ENCODE results near the gene C5orf34. TPM values are rescaled to one million over a fixed set of nuclear protein-coding genes. Genes with fewer than 3 reads are reported as not detected.
"Not testable (repeated sequence)": the region's sequence is repeated elsewhere in the genome, so short reads cannot be mapped to it uniquely, and the experiment has no call there.

Gene C5orf34, protein sequence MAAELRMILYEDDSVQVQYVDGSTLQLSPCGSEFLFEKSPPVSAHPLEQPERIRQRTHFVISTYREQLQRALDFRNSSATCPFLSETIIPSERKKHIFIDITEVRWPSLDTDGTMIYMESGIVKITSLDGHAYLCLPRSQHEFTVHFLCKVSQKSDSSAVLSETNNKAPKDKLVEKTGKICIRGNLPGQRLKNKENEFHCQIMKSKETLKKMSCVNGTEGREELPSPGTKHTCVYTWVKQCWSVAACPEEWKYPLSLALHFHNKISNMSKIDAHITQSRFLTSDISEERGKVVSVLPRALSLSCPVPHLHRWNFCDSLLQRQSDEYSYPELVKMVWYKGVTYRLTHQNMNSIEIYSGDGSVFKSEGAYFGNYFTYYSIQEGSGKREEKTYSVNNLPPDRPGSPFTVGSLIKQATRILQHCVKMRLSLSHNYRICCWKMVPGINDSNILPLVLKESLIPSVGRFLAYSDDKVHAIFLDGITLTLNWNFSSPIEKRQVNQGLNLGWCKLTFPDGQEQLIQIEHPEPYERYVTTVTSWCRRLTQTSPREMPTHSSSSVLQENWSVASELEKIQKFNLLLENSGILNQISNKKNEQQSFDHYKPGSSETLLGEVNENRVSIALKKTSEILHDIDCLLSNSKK
- total RNA-seq, result 3.7 TPM

DNA sequence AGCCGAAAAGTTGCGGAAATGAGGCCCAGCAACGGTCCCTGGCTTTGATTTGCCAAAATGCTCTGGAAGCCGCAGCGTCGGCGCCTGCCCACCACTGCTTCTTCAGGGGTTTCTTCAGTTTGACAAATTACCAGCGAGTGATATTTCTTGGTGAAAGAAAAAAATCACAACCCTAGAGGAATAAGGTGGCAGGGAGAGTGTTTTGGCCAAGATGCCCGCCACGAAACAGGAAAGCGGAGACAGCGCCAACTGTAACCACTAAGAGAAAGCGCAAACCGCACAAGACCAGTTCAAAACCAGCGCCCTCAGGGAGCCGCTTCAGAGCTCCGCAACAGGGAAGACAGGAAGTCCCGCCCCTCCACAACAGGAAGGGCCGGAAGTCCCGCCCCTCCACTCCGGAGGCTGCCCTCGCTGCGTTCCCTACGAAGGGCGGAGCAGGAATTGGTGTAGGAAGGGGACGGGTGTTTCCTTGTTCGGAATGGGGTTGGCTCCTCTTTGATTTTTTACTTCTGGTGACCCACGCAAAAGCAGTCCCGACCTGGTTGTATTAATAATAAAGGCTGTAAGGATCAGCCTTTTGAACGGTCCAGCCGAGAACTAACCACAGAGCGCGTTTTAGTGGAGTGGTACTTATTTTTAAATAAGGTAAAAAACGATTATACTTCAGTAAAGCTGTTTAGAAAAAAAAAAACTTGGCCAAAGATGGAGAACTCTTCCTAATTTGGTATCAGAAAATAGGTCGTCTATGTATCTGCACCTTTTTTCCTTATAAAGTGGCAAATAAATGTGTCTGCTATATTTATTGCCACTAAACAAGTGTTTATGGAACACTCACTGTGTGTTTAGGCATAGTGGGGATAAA is at the start of gene C5orf34:
Gene C5orf34 (minus strand): TSS at position 333 of the 862 bp plus-strand sequence. CDS start 5,809 bp downstream, outside the sequence.
- no peaks in the 10 kb centered on the region for H3K9me3 ChIP-seq (ENCODE audit: control insufficient read depth in 3 of 3, low read length in 3 of 3)
- H3K27me3 ChIP-seq (ENCODE audit: control insufficient read depth in 3 of 3, insufficient read depth in 3 of 3, low read length in 3 of 3), result no peaks in the 10 kb centered on the region
- no peaks in the 10 kb centered on the region for H3K36me3 ChIP-seq (ENCODE audit: control insufficient read depth in 3 of 3, insufficient read depth in 3 of 3, low read length in 3 of 3)
- peak within 1 kb of the TSS; percentile 83 to 85 (median 83) for H3K4me3 ChIP-seq (ENCODE audit: low read length in 3 of 3)
- H3K27ac ChIP-seq (ENCODE audit: low read depth, low read length), result peak within 1 kb of the TSS; percentile 76
- peaks cover 11 to 16% (median 12%) of the 10 kb centered on the region in 3 donors for H3K4me1 ChIP-seq (ENCODE audit: control insufficient read depth in 3 of 3, insufficient read depth in 3 of 3, low read length in 3 of 3)
- H3K9ac ChIP-seq (ENCODE audit: low read depth in 1 of 3, low read length in 3 of 3), result peak within 1 kb of the TSS; percentile 83 to 93 (median 87)

DNA sequence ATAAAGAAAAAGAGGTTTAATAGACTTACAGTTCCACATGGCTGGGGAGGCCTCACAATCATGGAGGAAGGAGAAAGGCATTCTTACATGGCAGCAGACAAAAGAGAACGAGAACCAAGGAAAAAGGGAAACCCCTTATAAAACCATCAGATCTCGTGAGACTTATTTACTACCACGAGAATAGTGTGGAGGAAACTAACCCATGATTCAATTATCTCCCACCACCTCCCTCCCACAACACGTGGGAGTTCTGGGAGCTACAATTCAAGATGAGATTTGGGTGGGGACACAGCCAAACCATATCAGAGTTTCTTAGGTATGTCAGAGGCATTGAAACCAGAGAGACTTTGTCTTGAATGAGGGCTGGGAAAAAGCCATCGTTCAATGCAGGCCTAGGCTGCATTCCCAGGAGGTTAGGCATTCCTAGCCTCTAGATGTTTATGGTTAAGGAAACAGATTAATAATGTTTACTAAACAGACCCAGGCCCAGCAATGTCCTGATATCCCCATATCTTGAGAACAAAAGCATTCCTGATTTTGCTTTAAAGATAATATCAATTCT is 49.4 kb upstream of the C5orf34 start:
- H3K9ac ChIP-seq (ENCODE audit: low read depth in 1 of 3, low read length in 3 of 3), result no peak overlapping the region

DNA sequence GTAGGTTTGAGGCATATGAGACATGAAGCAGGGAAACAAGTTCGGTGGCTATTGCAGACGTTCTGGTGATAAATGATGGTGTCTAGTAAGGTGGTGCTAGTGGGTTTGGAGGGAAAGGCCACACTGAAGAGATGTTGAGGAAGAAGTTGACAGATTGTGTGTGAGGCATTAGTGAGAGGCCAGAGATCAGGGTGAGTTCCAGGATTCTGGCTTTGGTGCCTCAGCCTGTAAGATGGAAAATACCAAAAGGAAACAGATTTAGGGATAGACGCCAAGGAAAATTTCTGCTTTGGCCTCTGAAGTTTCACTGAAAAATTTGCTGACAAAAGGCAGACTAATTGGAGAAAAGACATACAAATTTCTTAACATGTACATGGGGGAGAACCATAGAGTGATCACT is 48.4 kb upstream of the C5orf34 start:
- no peak overlapping the region for H3K4me3 ChIP-seq (ENCODE audit: low read length in 3 of 3)
- H3K4me1 ChIP-seq (ENCODE audit: control insufficient read depth in 3 of 3, insufficient read depth in 3 of 3, low read length in 3 of 3), result no peaks in the 10 kb centered on the region
- H3K27ac ChIP-seq (ENCODE audit: low read depth, low read length), result no peak overlapping the region
- H3K9ac ChIP-seq (ENCODE audit: low read depth in 1 of 3, low read length in 3 of 3), result no peak overlapping the region
- no peaks in the 10 kb centered on the region for H3K27me3 ChIP-seq (ENCODE audit: control insufficient read depth in 3 of 3, insufficient read depth in 3 of 3, low read length in 3 of 3)
- no peaks in the 10 kb centered on the region for H3K36me3 ChIP-seq (ENCODE audit: control insufficient read depth in 3 of 3, insufficient read depth in 3 of 3, low read length in 3 of 3)
- no peaks in the 10 kb centered on the region for H3K9me3 ChIP-seq (ENCODE audit: control insufficient read depth in 3 of 3, low read length in 3 of 3)

More for the DNA sequence above, 49.4 kb upstream of the C5orf34 start:
- no peaks in the 10 kb centered on the region for H3K36me3 ChIP-seq (ENCODE audit: control insufficient read depth in 3 of 3, insufficient read depth in 3 of 3, low read length in 3 of 3)
- H3K27me3 ChIP-seq (ENCODE audit: control insufficient read depth in 3 of 3, insufficient read depth in 3 of 3, low read length in 3 of 3), result no peaks in the 10 kb centered on the region
- H3K4me3 ChIP-seq (ENCODE audit: low read length in 3 of 3), result no peak overlapping the region
- H3K27ac ChIP-seq (ENCODE audit: low read depth, low read length), result no peak overlapping the region
- H3K9me3 ChIP-seq (ENCODE audit: control insufficient read depth in 3 of 3, low read length in 3 of 3), result no peaks in the 10 kb centered on the region
- no peaks in the 10 kb centered on the region for H3K4me1 ChIP-seq (ENCODE audit: control insufficient read depth in 3 of 3, insufficient read depth in 3 of 3, low read length in 3 of 3)

DNA sequence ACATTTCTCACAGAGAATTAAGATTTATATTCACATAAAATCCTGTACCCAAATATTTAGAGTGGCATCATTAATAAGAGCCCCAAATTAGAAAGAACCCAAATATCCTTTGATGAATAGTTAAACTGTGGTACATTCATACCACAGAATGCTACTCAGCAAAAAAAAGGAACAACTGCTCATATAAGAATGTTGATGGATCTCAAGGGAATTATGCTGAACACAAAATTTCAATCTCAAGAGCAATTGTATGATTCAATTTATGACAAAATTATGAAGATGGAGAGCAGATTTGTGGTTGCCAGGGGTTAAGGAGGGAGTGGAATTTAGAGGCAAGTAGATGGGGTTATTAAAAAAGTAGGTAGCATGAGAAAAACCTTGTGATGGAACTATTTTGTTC is 46.4 kb upstream of the C5orf34 start:
- Histone ChIP-seq H3K27ac (ENCODE audit: low read depth, low read length) (no peak overlapping the region), H3K4me3 (ENCODE audit: low read length in 3 of 3) (no peak overlapping the region), H3K9ac (ENCODE audit: low read depth in 1 of 3, low read length in 3 of 3) (no peak overlapping the region), H3K4me1 (ENCODE audit: control insufficient read depth in 3 of 3, insufficient read depth in 3 of 3, low read length in 3 of 3) (peaks cover 3 to 4% (median 3%) of the 10 kb centered on the region in 3 donors), H3K9me3 (ENCODE audit: control insufficient read depth in 3 of 3, low read length in 3 of 3) (no peaks in the 10 kb centered on the region), H3K36me3 (ENCODE audit: control insufficient read depth in 3 of 3, insufficient read depth in 3 of 3, low read length in 3 of 3) (no peaks in the 10 kb centered on the region), H3K27me3 (ENCODE audit: control insufficient read depth in 3 of 3, insufficient read depth in 3 of 3, low read length in 3 of 3) (no peaks in the 10 kb centered on the region)

DNA sequence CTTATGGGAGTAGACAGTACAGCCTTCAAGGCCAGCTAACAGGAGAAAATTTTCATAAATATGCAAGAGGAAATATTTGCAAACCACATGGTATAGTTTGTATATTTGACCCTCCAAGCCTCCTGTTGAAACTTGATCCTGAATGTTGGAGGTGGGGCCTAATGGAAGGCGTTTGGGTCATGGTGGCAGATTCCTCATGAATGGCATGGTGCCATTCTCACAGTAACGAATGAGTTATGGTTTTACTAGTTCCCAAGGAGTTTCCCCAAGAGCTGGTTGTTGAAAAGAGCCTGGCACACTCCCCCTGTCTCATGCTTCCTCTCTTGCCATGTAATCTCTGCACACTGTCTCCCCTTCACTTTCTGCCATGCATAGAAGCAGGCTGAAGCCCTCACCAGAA is 45.2 kb upstream of the C5orf34 start:
- Histone ChIP-seq H3K27me3 (ENCODE audit: control insufficient read depth in 3 of 3, insufficient read depth in 3 of 3, low read length in 3 of 3) (no peaks in the 10 kb centered on the region), H3K36me3 (ENCODE audit: control insufficient read depth in 3 of 3, insufficient read depth in 3 of 3, low read length in 3 of 3) (no peaks in the 10 kb centered on the region), H3K27ac (ENCODE audit: low read depth, low read length) (no peak overlapping the region)

DNA sequence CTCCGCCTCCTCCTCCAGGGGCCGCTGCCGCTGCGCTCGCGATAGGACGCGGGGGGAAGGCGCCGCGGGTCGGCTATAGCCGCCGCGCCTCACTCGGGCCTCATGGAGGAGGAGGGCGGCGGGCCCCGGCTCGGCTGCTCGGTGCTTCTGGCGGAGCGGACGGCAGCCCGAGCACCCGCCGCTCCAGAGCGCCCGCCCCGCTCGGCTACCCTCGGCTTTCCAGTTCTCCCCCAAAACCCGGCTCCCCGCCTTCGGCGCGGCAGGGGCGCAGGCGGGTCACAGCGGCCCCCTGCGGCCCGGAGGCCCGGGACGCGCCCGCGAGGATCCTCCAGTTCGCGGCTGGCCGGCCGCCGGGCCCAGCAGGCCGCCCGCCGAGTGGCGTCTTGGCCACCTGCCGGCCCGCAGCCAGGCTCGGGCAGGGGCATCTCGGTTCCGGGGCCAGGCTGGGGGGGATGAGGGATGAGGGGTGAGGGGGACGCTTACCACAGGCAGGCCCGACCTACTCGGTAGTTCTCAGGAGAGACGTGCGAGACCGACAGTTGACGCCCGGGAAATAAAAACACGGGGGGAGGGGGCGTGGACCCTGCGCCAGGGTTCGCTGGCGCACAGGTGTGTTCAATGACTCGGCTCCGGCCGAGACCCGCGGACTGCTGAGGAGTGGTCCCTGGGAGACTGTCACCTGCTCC is 42.1 kb upstream of the C5orf34 start, which contains the start of gene PAIP1:
Gene PAIP1 (minus strand): TSS at position 221 of the 686 bp plus-strand sequence. CDS start 231 bp downstream, outside the sequence.
- Histone ChIP-seq H3K27me3 (ENCODE audit: control insufficient read depth in 3 of 3, insufficient read depth in 3 of 3, low read length in 3 of 3) (no peaks in the 10 kb centered on the region), H3K36me3 (ENCODE audit: control insufficient read depth in 3 of 3, insufficient read depth in 3 of 3, low read length in 3 of 3) (peaks cover 0 to 17% (median 11%) of the 10 kb centered on the region in 3 donors), H3K9me3 (ENCODE audit: control insufficient read depth in 3 of 3, low read length in 3 of 3) (no peaks in the 10 kb centered on the region), H3K4me3 (ENCODE audit: low read length in 3 of 3) (peak within 1 kb of the TSS; percentile 82 to 96 (median 84)), H3K27ac (ENCODE audit: low read depth, low read length) (peak within 1 kb of the TSS; percentile 86), H3K9ac (ENCODE audit: low read depth in 1 of 3, low read length in 3 of 3) (peak within 1 kb of the TSS; percentile 88 to 89 (median 89)), H3K4me1 (ENCODE audit: control insufficient read depth in 3 of 3, insufficient read depth in 3 of 3, low read length in 3 of 3) (peaks cover 24 to 27% (median 25%) of the 10 kb centered on the region in 3 donors)

More for the DNA sequence above, 45.2 kb upstream of the C5orf34 start:
- no peak overlapping the region for H3K4me3 ChIP-seq (ENCODE audit: low read length in 3 of 3)
- H3K9ac ChIP-seq (ENCODE audit: low read depth in 1 of 3, low read length in 3 of 3), result no peak overlapping the region
- H3K9me3 ChIP-seq (ENCODE audit: control insufficient read depth in 3 of 3, low read length in 3 of 3), result no peaks in the 10 kb centered on the region
- H3K4me1 ChIP-seq (ENCODE audit: control insufficient read depth in 3 of 3, insufficient read depth in 3 of 3, low read length in 3 of 3), result peaks cover 4 to 13% (median 9%) of the 10 kb centered on the region in 3 donors

DNA sequence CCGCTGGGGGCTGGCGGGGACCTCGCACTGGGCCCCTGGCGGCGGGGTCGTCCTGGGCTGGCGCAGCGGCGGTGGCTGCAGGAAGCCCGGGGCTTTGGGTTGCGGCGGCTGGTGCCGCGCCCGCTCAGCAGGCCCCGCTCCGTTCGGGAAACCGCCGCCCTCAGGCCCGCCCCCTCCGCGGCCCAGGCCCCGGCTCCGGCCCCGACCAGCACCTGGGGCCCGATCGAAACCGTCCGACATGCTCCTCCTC is 41.6 kb upstream of the C5orf34 start:
- Histone ChIP-seq H3K9ac (ENCODE audit: low read depth in 1 of 3, low read length in 3 of 3) (peak overlapping the region; percentile 88 to 89 (median 89)), H3K4me1 (ENCODE audit: control insufficient read depth in 3 of 3, insufficient read depth in 3 of 3, low read length in 3 of 3) (peaks cover 24 to 27% (median 25%) of the 10 kb centered on the region in 3 donors), H3K36me3 (ENCODE audit: control insufficient read depth in 3 of 3, insufficient read depth in 3 of 3, low read length in 3 of 3) (peaks cover 0 to 18% (median 11%) of the 10 kb centered on the region in 3 donors), H3K27ac (ENCODE audit: low read depth, low read length) (peak overlapping the region; percentile 86), H3K4me3 (ENCODE audit: low read length in 3 of 3) (peak overlapping the region; percentile 82 to 96 (median 84))
- H3K9me3 ChIP-seq (ENCODE audit: control insufficient read depth in 3 of 3, low read length in 3 of 3); H3K27me3 ChIP-seq (ENCODE audit: control insufficient read depth in 3 of 3, insufficient read depth in 3 of 3, low read length in 3 of 3): not testable (repeated sequence)

DNA sequence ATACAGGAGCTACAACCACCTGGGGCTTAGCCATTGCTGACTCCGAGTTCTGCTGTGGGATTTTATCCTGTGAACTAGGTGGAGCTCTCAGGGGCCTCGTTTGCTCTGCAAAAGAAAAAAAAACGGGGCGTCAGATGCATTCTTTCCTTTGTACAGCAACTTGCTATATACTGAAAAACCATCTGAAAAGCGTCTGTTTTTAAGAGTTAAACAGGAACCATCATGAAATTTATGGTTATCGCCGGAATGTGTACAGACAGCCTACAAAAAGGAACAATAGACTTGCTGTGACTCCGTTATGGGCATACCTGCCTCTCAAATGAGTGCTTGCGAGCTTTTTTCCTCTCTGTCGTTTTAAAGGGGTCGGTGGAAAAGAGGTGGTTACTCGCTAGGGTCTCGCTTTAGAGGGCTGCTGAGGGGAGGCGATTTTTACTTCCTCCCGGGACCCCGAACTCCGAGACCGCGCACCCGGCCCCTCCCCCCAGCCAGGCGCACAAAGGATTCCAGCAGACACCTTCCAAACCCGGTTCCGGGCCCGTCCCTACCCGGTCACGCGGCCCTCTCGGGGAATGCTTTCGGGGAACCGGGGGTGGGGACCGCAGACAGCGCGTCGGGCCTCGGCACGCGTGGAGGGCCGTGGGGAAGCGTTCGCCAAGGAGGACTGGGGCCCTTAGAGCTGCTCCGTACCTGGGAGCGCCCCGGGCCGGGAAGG is 41.1 kb upstream of the C5orf34 start:
- peak overlapping the region; percentile 88 to 89 (median 89) for H3K9ac ChIP-seq (ENCODE audit: low read depth in 1 of 3, low read length in 3 of 3)
- H3K27ac ChIP-seq (ENCODE audit: low read depth, low read length), result peak overlapping the region; percentile 86
- peaks cover 24 to 27% (median 25%) of the 10 kb centered on the region in 3 donors for H3K4me1 ChIP-seq (ENCODE audit: control insufficient read depth in 3 of 3, insufficient read depth in 3 of 3, low read length in 3 of 3)
- H3K9me3 ChIP-seq (ENCODE audit: control insufficient read depth in 3 of 3, low read length in 3 of 3), result no peaks in the 10 kb centered on the region
- no peaks in the 10 kb centered on the region for H3K27me3 ChIP-seq (ENCODE audit: control insufficient read depth in 3 of 3, insufficient read depth in 3 of 3, low read length in 3 of 3)
- H3K4me3 ChIP-seq (ENCODE audit: low read length in 3 of 3), result peak overlapping the region; percentile 82 to 96 (median 84)
- peaks cover 0 to 18% (median 11%) of the 10 kb centered on the region in 3 donors for H3K36me3 ChIP-seq (ENCODE audit: control insufficient read depth in 3 of 3, insufficient read depth in 3 of 3, low read length in 3 of 3)
